Measurements from ENCODE around the gene MCC.

Gene MCC

DNA sequence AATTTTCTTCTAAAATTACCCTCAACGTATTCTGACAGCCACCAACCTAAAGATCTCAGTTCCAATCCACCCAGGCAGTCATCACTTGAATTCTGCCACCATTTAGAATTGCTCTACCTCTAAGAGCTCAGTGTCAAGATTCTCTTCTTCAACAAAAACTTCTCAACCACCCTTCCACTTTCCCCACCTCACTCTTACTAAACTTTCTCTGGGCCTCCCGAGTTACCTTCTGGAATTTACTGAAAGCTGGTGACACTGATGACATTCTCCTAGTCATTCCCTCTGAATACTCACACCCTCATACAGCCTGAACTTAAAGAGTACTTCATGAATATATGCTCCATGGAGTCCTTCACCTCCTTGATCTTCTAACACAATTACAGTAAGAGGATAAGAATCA is 263.0 kb downstream of the MCC start:
- H3K27me3 Mint-ChIP-seq = no peaks in the 10 kb centered on the region
- H3K27ac Mint-ChIP-seq = no peak overlapping the region
- H3K4me3 Mint-ChIP-seq = no peak overlapping the region
- no peaks in the 10 kb centered on the region for H3K4me1 Mint-ChIP-seq (ENCODE audit: low read depth)
- no peaks in the 10 kb centered on the region for H3K9me3 Mint-ChIP-seq
- H3K36me3 Mint-ChIP-seq (ENCODE audit: low read depth) = no peaks in the 10 kb centered on the region

DNA sequence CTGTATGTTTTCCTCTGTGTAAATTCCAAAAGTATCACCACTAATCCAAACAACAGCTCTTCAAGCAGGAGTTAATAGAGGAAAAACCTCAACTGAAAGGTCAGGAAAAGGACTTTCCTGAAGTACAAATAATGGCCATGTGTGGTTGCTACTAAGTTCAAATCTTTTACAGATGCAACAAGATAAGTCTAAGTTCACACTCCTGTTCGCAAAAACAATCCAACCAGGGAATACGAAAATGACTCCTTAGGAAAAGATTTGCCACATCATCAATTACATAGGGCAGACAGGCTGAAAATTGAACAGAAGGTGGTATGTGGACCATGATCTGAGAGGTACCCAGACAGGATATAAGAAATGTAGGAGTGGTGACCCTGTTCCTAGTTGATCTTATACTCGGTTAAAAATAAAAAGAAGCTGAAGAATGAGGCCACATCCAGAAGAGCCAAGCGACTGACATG is 263.6 kb downstream of the MCC start:
- Mint-ChIP-seq H3K9me3 (no peaks in the 10 kb centered on the region), H3K36me3 (ENCODE audit: low read depth) (no peaks in the 10 kb centered on the region), H3K27me3 (no peaks in the 10 kb centered on the region), H3K4me3 (no peak overlapping the region), H3K27ac (no peak overlapping the region), H3K4me1 (ENCODE audit: low read depth) (no peaks in the 10 kb centered on the region)

DNA sequence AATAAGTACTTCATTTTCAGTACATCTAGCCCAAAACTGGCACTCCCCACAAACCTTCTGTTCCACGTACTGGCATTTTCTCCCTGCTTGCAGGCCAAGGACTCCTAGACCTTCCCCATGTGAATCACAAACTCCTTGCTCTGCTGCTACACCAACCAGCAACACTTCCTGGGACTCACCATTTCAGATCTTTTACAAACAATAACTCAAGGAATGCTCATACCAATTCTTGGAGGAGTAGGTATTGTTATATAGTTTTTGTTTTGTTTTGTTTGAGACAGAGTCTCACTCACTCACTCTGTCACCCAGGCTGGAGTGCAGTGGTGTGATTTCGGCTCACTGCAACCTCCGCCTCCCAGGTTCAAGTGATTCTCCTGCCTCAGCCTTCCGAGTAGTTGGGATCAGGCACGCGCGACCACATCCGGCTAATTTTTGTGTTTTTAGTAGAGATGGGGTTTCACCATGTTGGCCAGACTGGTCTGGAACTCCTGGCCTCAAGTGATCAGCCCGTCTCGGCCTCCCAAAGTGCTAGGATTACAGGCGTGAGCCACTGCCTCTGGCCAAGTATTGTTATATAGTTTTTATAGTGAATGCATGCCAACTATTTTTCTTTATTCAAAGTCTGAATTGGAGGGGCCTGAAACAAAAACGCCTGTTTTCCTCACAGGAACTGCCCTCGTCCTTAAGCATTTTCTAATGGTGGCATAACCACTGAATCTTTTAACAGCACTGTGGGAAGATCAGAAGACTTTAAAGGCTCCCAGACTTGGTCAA is 264.2 kb downstream of the MCC start:
- Mint-ChIP-seq H3K27me3 (no peaks in the 10 kb centered on the region), H3K36me3 (ENCODE audit: low read depth) (no peaks in the 10 kb centered on the region), H3K4me3 (no peak overlapping the region), H3K27ac (no peak overlapping the region), H3K4me1 (ENCODE audit: low read depth) (no peaks in the 10 kb centered on the region), H3K9me3 (no peaks in the 10 kb centered on the region)

DNA sequence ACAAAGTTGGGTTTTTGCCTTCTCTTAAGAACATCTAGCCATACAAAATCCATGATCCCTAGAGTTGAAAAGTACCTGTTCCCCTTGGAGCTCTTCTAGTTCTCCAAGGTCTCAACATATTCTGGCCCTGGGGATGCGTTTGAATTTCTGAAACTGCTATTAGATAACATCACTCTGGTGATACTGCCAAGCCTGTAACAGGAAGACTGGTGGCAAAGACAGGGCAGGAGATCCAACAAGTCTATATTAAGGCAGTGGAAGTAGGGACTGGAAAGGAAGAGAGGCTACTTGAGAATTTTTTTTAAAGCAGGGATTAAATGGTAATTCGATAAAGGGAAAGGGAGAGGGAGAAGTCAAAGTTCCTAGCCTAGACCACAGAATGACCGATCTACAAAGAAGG is 264.9 kb downstream of the MCC start:
- Mint-ChIP-seq H3K36me3 (ENCODE audit: low read depth) (no peaks in the 10 kb centered on the region), H3K4me3 (no peak overlapping the region), H3K27me3 (no peaks in the 10 kb centered on the region), H3K27ac (no peak overlapping the region), H3K4me1 (ENCODE audit: low read depth) (no peaks in the 10 kb centered on the region), H3K9me3 (no peaks in the 10 kb centered on the region)

DNA sequence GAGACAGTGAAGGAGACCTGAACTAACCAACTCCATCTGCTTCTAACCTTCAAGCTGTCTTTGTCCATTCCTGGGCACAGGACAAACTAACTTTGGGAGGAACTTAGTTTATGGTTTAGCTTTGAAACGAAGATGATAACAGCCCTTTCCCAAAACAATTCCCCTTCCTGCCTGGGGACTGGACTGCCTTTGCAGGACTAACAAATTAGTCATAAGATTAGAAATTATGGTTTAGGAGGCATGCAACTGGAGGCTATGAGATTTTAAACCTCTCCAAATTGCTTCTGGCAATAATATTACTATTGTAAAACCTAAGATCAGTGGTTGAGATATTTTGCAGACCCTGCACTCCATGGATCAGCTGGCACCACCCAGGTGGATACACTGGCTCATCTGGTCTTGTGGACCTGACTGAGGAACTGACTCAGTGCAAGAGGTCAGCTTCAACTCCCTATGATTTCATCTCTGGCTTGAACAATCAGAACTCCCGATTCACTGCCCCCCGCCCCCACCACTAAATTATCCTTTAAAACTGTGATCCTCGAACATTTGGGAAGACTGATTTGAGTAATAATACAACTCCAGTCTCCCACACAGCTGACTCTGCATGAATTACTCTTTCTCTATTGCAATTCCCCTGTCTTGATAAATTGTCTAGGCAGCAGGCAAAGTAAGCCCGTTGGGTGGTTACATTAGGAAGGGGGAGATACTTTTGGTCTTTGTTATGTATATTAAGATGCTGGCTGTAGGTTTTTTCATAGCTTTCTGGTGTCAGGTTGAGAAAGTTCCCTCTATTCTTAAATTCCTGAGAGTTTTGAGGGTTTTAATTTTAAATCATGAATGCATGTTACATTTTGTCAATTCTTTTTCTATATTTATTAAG is 266.7 kb downstream of the MCC start:
- Mint-ChIP-seq H3K4me1 (ENCODE audit: low read depth) (no peaks in the 10 kb centered on the region), H3K36me3 (ENCODE audit: low read depth) (no peaks in the 10 kb centered on the region), H3K27me3 (no peaks in the 10 kb centered on the region), H3K9me3 (no peaks in the 10 kb centered on the region), H3K4me3 (no peak overlapping the region), H3K27ac (no peak overlapping the region)

DNA sequence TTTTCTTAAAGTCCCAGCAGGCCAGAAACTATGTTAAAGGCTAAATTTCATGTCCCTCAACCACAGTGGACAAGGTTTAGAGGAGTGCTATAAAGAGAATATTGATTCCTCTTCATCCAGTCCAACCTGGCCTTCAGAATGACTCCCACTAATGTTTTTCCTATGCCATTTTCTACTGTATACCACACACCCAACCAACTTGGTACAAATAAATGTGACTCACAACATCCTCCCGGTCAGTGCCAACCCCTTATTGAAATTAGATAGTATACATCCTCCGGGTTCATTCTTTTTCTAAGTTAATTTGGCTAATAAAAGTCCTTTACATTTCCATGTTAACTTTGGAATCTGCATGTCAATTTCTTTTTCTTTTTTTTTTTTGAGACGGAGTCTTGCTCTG is 268.6 kb downstream of the MCC start:
- Mint-ChIP-seq H3K36me3 (ENCODE audit: low read depth) (no peaks in the 10 kb centered on the region), H3K4me3 (no peak overlapping the region), H3K27ac (no peak overlapping the region), H3K27me3 (no peaks in the 10 kb centered on the region), H3K4me1 (ENCODE audit: low read depth) (no peaks in the 10 kb centered on the region), H3K9me3 (no peaks in the 10 kb centered on the region)

DNA sequence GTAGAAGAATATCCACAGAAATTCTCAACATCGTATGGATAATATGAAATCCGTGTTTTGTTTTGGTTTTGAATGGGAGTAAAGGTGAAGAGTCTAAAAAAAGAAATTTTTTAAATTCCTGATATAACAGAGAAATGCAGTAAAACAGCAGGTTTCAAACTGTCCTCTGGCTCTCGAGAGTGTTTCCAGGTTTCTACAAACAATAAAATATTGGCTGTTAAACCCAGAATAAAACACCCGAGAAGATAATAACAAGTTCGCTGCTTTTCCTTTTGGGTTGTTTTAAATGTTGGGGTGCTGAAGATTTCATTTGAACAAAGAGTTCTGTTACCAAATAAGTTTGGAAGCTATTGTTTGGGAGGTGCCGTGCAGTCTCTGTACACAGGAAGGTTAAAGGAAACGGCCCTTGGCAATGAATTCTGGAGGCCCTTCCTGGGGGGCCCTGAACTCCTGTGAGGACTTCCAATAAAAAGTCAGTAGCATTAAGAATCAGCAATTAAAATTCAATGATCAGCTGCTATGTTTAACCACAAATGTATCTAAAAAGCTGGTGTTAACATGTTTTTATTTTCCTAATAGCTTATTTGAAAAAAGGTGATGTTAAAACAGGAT is 269.2 kb downstream of the MCC start:
- no peaks in the 10 kb centered on the region for H3K36me3 Mint-ChIP-seq (ENCODE audit: low read depth)
- no peaks in the 10 kb centered on the region for H3K27me3 Mint-ChIP-seq
- no peak overlapping the region for H3K4me3 Mint-ChIP-seq
- no peak overlapping the region for H3K27ac Mint-ChIP-seq
- H3K4me1 Mint-ChIP-seq (ENCODE audit: low read depth) = no peaks in the 10 kb centered on the region
- no peaks in the 10 kb centered on the region for H3K9me3 Mint-ChIP-seq

GRCh38 chr5:113218200-113218599 is 270.1 kb downstream of the MCC start:
- H3K4me3 Mint-ChIP-seq = no peak overlapping the region
- H3K36me3 Mint-ChIP-seq (ENCODE audit: low read depth) = no peaks in the 10 kb centered on the region
- H3K27ac Mint-ChIP-seq = no peak overlapping the region
- no peaks in the 10 kb centered on the region for H3K27me3 Mint-ChIP-seq
- no peaks in the 10 kb centered on the region for H3K4me1 Mint-ChIP-seq (ENCODE audit: low read depth)
- no peaks in the 10 kb centered on the region for H3K9me3 Mint-ChIP-seq

DNA sequence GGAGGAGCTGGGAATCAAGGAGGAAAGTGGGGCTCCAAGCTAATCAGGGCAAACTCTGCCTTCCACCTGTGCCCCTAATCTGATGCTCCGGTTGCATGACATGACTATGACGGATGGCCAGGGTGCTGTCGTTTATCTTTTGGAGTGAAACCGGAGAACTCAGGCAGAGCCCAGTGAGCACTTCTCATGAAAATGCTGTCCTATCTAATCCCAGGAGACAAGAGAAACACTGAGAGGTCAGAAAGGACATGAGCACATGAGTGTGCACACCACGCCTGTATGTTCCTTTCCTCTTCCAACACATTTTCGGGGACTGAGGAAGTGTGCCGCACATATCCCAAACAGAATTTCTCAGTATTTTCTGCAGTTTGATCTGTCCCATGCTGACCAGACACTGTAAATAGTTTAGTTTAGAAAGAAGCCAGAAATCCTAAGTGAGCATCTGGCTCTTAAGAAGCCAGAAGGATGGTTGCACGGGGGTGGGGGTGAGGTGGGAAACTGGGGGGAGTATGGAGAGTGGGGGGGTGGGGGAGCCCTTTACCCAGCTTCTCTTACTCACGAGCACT is 270.6 kb downstream of the MCC start:
- Mint-ChIP-seq H3K36me3 (ENCODE audit: low read depth) (no peaks in the 10 kb centered on the region), H3K27ac (no peak overlapping the region), H3K9me3 (no peaks in the 10 kb centered on the region), H3K27me3 (no peaks in the 10 kb centered on the region), H3K4me3 (no peak overlapping the region), H3K4me1 (ENCODE audit: low read depth) (no peaks in the 10 kb centered on the region)

GRCh38 chr5:113216545-113216944 is 271.7 kb downstream of the MCC start:
- Mint-ChIP-seq H3K27ac (no peak overlapping the region), H3K4me1 (ENCODE audit: low read depth) (no peaks in the 10 kb centered on the region), H3K36me3 (ENCODE audit: low read depth) (no peaks in the 10 kb centered on the region), H3K4me3 (no peak overlapping the region), H3K27me3 (no peaks in the 10 kb centered on the region), H3K9me3 (no peaks in the 10 kb centered on the region)

DNA sequence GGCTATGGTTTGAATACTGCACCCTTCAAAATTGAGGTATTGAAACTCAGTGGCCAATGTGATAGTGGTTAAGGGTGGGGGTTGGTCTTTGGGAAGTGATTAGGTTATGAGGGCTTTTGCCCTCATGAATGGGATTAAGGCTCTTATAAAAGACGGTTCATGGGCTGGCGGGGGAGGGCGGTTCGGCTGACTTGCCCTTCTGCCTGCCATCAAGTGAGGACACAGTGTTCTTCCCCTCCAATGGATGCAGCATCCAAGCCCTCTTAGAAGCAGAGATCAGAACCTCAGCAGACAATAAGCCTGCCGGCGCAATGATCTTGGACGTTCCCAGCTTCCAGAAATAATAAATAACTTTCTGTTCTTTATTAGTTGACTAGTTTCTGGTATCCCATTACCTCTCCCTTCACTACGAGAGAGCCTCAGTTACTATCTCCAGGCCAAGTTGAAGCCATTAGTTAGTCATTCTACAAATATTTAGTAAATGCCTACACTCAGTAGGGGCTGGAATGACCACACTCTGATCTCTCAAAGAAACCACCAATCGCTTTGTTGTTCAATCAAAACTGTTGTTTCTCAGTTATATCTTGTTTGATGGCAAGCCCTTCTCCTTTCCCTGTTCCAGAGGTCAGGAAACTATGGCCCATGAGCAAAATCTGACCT is 272.7 kb downstream of the MCC start:
- no peaks in the 10 kb centered on the region for H3K4me1 Mint-ChIP-seq (ENCODE audit: low read depth)
- no peak overlapping the region for H3K27ac Mint-ChIP-seq
- no peaks in the 10 kb centered on the region for H3K9me3 Mint-ChIP-seq
- H3K4me3 Mint-ChIP-seq = no peak overlapping the region
- H3K27me3 Mint-ChIP-seq = no peaks in the 10 kb centered on the region
- H3K36me3 Mint-ChIP-seq (ENCODE audit: low read depth) = no peaks in the 10 kb centered on the region

DNA sequence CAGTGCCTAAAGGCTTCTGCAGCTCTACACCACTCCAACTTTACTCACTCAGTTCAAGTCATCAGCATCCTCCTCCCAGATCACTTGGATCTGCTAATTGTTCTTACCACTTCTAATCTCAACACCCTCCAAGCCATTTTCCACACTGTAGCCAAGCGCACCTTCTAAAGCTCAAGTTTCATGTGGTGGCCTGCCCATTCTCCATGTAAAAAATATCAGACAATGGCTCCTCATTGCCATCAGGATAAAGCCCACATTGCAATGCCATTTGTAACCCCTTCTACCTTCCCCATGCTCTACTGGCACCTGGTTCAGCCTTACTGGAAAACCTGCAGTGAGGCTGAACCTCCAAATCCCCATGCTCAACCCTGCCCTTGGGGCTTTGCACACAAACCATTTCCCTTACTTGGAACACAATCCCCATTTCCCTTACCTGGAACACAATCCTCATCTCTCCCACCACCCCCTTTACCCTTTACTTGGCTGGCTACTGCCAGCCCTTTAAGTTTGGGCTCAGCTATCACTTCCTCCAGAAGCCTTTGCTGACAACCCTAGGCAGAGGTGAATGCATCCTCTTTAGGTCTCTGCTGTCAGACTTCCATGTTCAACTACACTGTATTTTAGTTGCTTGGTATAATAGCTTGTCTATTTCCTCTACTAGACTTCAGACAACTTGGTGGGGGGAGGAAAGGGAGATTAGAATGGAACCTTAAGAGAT is 273.5 kb downstream of the MCC start:
- Mint-ChIP-seq H3K9me3 (no peaks in the 10 kb centered on the region), H3K36me3 (ENCODE audit: low read depth) (no peaks in the 10 kb centered on the region), H3K4me1 (ENCODE audit: low read depth) (no peaks in the 10 kb centered on the region), H3K27me3 (no peaks in the 10 kb centered on the region), H3K27ac (no peak overlapping the region), H3K4me3 (no peak overlapping the region)

DNA sequence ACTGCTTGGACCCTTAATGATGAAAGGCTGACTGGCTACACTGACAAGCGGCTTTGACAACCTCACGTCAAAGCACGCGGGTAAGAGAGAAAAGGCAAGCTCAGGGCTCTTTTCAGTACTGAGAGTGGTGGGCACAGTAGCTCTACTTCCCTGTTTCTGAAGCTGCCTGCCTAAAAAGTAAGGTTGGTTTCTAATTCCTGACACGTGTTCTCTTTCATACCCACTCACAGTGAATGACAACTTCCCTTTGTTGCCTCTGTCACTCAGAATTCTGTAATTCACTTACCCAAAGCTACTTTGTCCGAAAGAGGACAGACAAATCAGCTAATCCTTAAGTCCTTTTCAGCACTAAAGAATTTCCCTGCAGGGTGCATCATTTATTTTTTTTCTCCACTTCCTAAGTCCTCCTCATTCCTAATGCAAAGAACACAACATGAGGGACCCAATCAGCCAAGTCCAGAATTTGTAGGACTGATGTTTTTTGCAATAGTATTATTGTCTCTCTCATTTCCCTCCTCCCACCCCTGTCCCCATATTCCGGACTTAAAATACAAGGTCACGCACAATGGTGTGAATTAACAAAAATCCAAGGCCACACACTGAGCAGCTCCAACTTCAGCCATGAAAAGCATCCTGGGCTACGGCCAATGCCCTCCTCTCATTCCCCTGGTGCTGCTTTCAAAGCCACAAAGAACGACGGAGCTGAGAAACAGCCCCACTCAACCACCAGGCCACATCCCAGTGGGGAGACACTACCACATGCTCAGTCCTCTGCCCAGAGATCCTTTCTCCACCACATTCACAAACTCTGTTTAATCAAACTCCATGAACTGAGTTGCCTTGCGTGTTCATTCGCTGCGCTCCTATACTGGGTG is 274.5 kb downstream of the MCC start:
- no peak overlapping the region for H3K4me3 Mint-ChIP-seq
- no peaks in the 10 kb centered on the region for H3K27me3 Mint-ChIP-seq
- no peak overlapping the region for H3K27ac Mint-ChIP-seq
- no peaks in the 10 kb centered on the region for H3K4me1 Mint-ChIP-seq (ENCODE audit: low read depth)
- no peaks in the 10 kb centered on the region for H3K36me3 Mint-ChIP-seq (ENCODE audit: low read depth)
- no peaks in the 10 kb centered on the region for H3K9me3 Mint-ChIP-seq
